HepG2 (cell line): ENCODE results near the gene KRTAP3-1. TPM values are rescaled to one million over a fixed set of nuclear protein-coding genes. Genes with fewer than 3 reads are reported as not detected.
A peak's percentile ranks its signal among the peaks of the same experiment; 100 is the strongest.

Experiments used
- ATAC-seq: fragments of 200-7000 bp; cut with Tn5 transposase; 3 replicates; pipeline ENCODE4 v1.9.1; 2020; ENCODE audit warnings: mild to moderate bottlenecking, moderate library complexity
- BruUV-seq: library from RNA; stranded (reverse); fragments of 400-500 nt; replicated peaks from 2 replicates; lab custom pipeline; 2021; lab: Mats Ljungman, UMichigan
- CTCF ChIA-PET: fragments of 300-600 bp; formaldehyde crosslinking; extraction: SDS; loops from one replicate; lab custom pipeline; 2021; ENCODE audit warnings: low total read pairs, inconsistent platforms, low intra/inter-chr PET ratio; lab: Yijun Ruan, JAX
- POLR2A ChIA-PET: fragments of 350-600 bp; sonication (Branson Sonifier 250); formaldehyde crosslinking; loops from one replicate; lab custom pipeline; 2020; ENCODE audit warnings: antibody characterized with exemption, inconsistent platforms; lab: Yijun Ruan, JAX
- DNase-seq: peaks from one replicate; pipeline ENCODE4 v3.0.0-alpha.2; 2015; ENCODE audit warnings: low spot score
- FAIRE-seq: peaks from 3 replicates; lab custom pipeline; 2011; peaks lifted over from hg19 to GRCh38; lab: Jason Lieb, UNC
- H2AFZ ChIP-seq: one replicate; pipeline ENCODE4 v1.6.1; 2011; ENCODE audit warnings: low read length, inconsistent platforms
- H3K27ac ChIP-seq: fragments of 300-600 bp; 3 replicates; pipeline ENCODE4 v1.8.0; 2011; ENCODE audit warnings: mixed run types, mild to moderate bottlenecking, mixed read lengths, low read length, inconsistent platforms; ENCODE audit not compliant: insufficient read depth; ENCODE audit errors: extremely low read length
- H3K27me3 ChIP-seq, 2 experiments: fragments of 200-600 bp in 1 of 2; 2 replicates in 1 of 2; 3 replicates in 1 of 2; pipeline versions ENCODE4 v1.6.0 to v1.8.0; 2011; ENCODE audit warnings: low read length in 2 of 2, mild to moderate bottlenecking in 2 of 2, moderate library complexity in 2 of 2, inconsistent platforms in 1 of 2; ENCODE audit not compliant: insufficient read depth in 2 of 2, control insufficient read depth in 1 of 2
- H3K36me3 ChIP-seq, 2 experiments: fragments of 200-600 bp in 1 of 2; replicated peaks in 1 of 2; 2 replicates in 1 of 2; 3 replicates in 1 of 2; pipeline versions ENCODE4 v1.5.1 to v1.8.0; 2011; ENCODE audit warnings: low read length in 2 of 2, inconsistent platforms in 1 of 2; ENCODE audit not compliant: insufficient read depth in 2 of 2, control insufficient read depth in 1 of 2
- H3K4me1 ChIP-seq: 2 replicates; pipeline ENCODE4 v1.5.1; 2012; ENCODE audit warnings: low read length, inconsistent platforms; ENCODE audit not compliant: insufficient read depth
- H3K4me2 ChIP-seq: 2 replicates; pipeline ENCODE4 v1.6.0; 2011; ENCODE audit warnings: low read depth, low read length, inconsistent platforms
- H3K4me3 ChIP-seq, 3 experiments: fragments of 200-600 bp in 1 of 3; sonication (generic), shearing (Covaris generic) in 1 of 3; replicated peaks in 1 of 3; 2 replicates each; pipeline ENCODE4 v1.5.1; 2011 to 2016; ENCODE audit warnings: low read length in 3 of 3, inconsistent platforms in 2 of 3, low read depth in 2 of 3, mild to moderate bottlenecking in 2 of 3, control low read depth in 1 of 3, mixed read lengths in 1 of 3; ENCODE audit not compliant: insufficient read depth in 1 of 3
- H3K79me2 ChIP-seq: one replicate; pipeline ENCODE4 v1.6.1; 2011; ENCODE audit warnings: low read length, inconsistent platforms; ENCODE audit not compliant: insufficient read depth
- H3K9ac ChIP-seq: 2 replicates; pipeline ENCODE4 v1.6.0; 2011; ENCODE audit warnings: mild to moderate bottlenecking, low read depth, low read length, inconsistent platforms; ENCODE audit not compliant: insufficient read depth
- H3K9me3 ChIP-seq: 2 replicates; pipeline ENCODE4 v1.5.1; 2012; ENCODE audit warnings: mild to moderate bottlenecking, low read length
- H4K20me1 ChIP-seq: 2 replicates; pipeline ENCODE4 v1.6.0; 2011; ENCODE audit warnings: inconsistent platforms, mild to moderate bottlenecking, low read length, moderate library complexity; ENCODE audit not compliant: insufficient read depth
- EEA1 ChIP-seq: sonication (generic); formaldehyde crosslinking; IDR thresholded peaks from 2 replicates; pipeline ENCODE4 v1.5.1; 2020; ENCODE audit warnings: mild to moderate bottlenecking, missing genetic modification reagents, borderline replicate concordance
- HDAC2 ChIP-seq: sonication (generic); formaldehyde crosslinking; IDR thresholded peaks from 2 replicates; pipeline ENCODE4 v1.4.0; 2020; ENCODE audit warnings: missing genetic modification reagents
- HNF4G ChIP-seq, 2 experiments: sonication (generic) in 1 of 2; formaldehyde crosslinking in 1 of 2; IDR thresholded peaks; 2 replicates each; pipeline versions ENCODE4 v1.4.0 to v1.6.1; 2011 to 2020; ENCODE audit warnings: borderline replicate concordance in 2 of 2, low read depth in 2 of 2, mild to moderate bottlenecking in 2 of 2, low read length in 1 of 2, missing genetic modification reagents in 1 of 2, moderate library complexity in 1 of 2
- KDM5A ChIP-seq: fragments of 200-600 bp; sonication (generic); IDR thresholded peaks from 2 replicates; pipeline ENCODE4 v1.7.0; 2018; ENCODE audit warnings: antibody characterized with exemption, mild to moderate bottlenecking, low read length, borderline replicate concordance
- RFXAP ChIP-seq: sonication (generic); formaldehyde crosslinking; IDR thresholded peaks from 2 replicates; pipeline ENCODE4 v1.4.0; 2020; ENCODE audit warnings: missing genetic modification reagents, borderline replicate concordance
- TEAD3 ChIP-seq: optimal IDR thresholded peaks from 2 replicates; pipeline ENCODE3; 2016; ENCODE audit warnings: borderline replicate concordance
- ZMAT3 ChIP-seq: sonication (generic); formaldehyde crosslinking; conservative IDR thresholded peaks from 2 replicates; pipeline ENCODE4 v1.7.0; 2021; ENCODE audit warnings: missing genetic modification reagents
- ZMYM3 ChIP-seq: sonication (generic); formaldehyde crosslinking; IDR thresholded peaks from 2 replicates; pipeline ENCODE4 v1.5.1; 2020; ENCODE audit warnings: mild to moderate bottlenecking, missing genetic modification reagents
- ZNF543 ChIP-seq: sonication (generic); formaldehyde crosslinking; IDR thresholded peaks from 2 replicates; pipeline ENCODE4 v1.4.0; 2020; ENCODE audit warnings: mild to moderate bottlenecking, missing genetic modification reagents
- ZNF747 ChIP-seq: sonication (generic); formaldehyde crosslinking; IDR thresholded peaks from 2 replicates; pipeline ENCODE4 v1.8.1; 2023; ENCODE audit warnings: missing genetic modification reagents, mild to moderate bottlenecking, borderline replicate concordance
- WGBS: methylation state at CpG from one replicate; pipeline ENCODE4 v1.1.6; 2017; ENCODE audit warnings: low lambda C conversion rate; 5-methylcytosine and 5-hydroxymethylcytosine counted together
- in situ Hi-C: cut with HindIII; loops from 2 replicates; pipeline ENCODE4 v1.10.0; 2017; ENCODE audit warnings: low pct_unique_long_range_greater_than_20kb; ENCODE audit not compliant: extremely low pct_ligation_motif_present
- intact Hi-C: fragments of 100-400 bp; cut with micrococcal nuclease; formaldehyde crosslinking; loops from one replicate; pipeline ENCODE4 v1.10.0; 2022; ENCODE audit not compliant: unreplicated experiment
- polyA plus RNA-seq, 8 experiments: library from polyadenylated mRNA; depleted of rRNA in 3 of 8; stranded (reverse) in 7 of 8; unstranded in 1 of 8; fragments of >200 nt; fragmentation: Illumina TruSeq in 4 of 8; extraction: Trizol in 4 of 8; gene quantifications; 2 replicates each; pipeline versions ENCODE4 v1.2.1 to v1.2.3, GENCODE V29; 2011 to 2016; ENCODE audit warnings: low read depth in 4 of 8, missing spikeins in 1 of 8, mixed read lengths in 1 of 8; ENCODE audit not compliant: insufficient read depth in 1 of 8
- total RNA-seq, 5 experiments: library from RNA; depleted of rRNA; stranded (reverse); fragments of >200 nt; fragmentation: Illumina TruSeq; extraction: Trizol; gene quantifications; 2 replicates each; pipeline ENCODE4 v1.2.3, GENCODE V29; 2016; ENCODE audit warnings: low read depth in 1 of 5
- TF ChIP-seq, protein P1 (sequence below): sonication (generic); formaldehyde crosslinking; IDR thresholded peaks from 2 replicates; pipeline ENCODE4 v1.4.0; 2020; ENCODE audit warnings: missing genetic modification reagents, borderline replicate concordance
- TF ChIP-seq, protein P2 (sequence below): sonication (generic); formaldehyde crosslinking; IDR thresholded peaks from 2 replicates; pipeline ENCODE4 v1.5.0; 2020; ENCODE audit warnings: mild to moderate bottlenecking, missing genetic modification reagents, borderline replicate concordance
- TF ChIP-seq, protein P3 (sequence below): sonication (generic); formaldehyde crosslinking; IDR thresholded peaks from 2 replicates; pipeline ENCODE4 v1.4.0; 2020; ENCODE audit warnings: missing genetic modification reagents

KRTAP3-1 gene
- total and polyA plus RNA-seq, 2 of the 13 experiments (the other 11 are each of a cell fraction or from before 2014, with no cell fraction given): 0.29 to 3.7 TPM

DNA sequence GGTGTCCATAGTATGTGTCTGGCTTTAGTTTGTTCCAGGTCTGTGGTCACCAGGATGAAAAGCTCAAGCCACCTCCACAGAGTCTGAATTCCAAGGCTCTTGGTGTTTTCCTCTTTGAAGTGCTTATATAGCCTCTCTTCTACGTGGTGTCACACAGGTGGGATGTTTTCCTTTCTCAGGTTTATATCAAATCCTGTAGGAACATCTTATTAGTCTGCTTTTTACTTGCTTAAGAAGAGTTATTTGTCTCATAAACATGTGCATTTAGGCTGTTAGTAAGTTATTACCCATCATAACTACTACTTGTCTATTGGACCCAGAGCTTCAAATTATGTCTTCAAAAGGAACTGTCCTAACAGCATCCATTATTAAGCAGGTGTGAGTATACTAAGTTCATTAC is 42.1 kb downstream of the KRTAP3-1 start, which contains the start of gene KRT39:
Gene KRT39 (minus strand): TSS at position 101 of the 400 bp plus-strand sequence. CDS start 92 bp downstream, at position 9.
- Histone ChIP-seq H3K4me1 (peaks cover 9% of the 10 kb centered on the region), H3K36me3 (no peaks in the 10 kb centered on the region), H3K4me2 (no peak within 1 kb of the TSS), H3K4me3 (no peak within 1 kb of the TSS), H3K27me3 (no peaks in the 10 kb centered on the region), H3K9me3 (0 out of 2 replicates have a peak, but pooled peaks cover 6% of the 10 kb centered on the region), H3K27ac (no peak within 1 kb of the TSS), H3K9ac (no peak within 1 kb of the TSS), H2AFZ (no peak within 1 kb of the TSS), H3K79me2 (no peaks in the 10 kb centered on the region), H4K20me1 (no peaks in the 10 kb centered on the region)
- ChIA-PET CTCF (no interaction called here), POLR2A (no interaction called here)
- 29% methylated on average over 1 of the region's 1 CpG for WGBS
- no peak for FAIRE-seq
- intact Hi-C loops: no loop called here
- no TSS peak for BruUV-seq
- DNase-seq: no peak
- peak; percentile 23; the same call in 1 of the 3 replicates for ATAC-seq
- in situ Hi-C loops: no loop called here
- TF ChIP-seq ZMYM3 (CRISPR knock-in tag) (no peak), TEAD3 (CRISPR knock-in tag) (no peak), KDM5A (no peak), ZNF543 (no peak), RFXAP (CRISPR knock-in tag) (no peak), ZMAT3 (CRISPR knock-in tag) (no peak), ZNF747 (CRISPR knock-in tag) (no peak), HDAC2 (no peak), HNF4G (IDR thresholded peaks at IDR 0.05; ENCODE audit: borderline replicate concordance, low read depth, low read length) (no peak), HNF4G (CRISPR knock-in tag; IDR thresholded peaks at IDR 0.05; ENCODE audit: borderline replicate concordance, low read depth) (no peak), EEA1 (no peak)
- TF ChIP-seq, protein P1, sequence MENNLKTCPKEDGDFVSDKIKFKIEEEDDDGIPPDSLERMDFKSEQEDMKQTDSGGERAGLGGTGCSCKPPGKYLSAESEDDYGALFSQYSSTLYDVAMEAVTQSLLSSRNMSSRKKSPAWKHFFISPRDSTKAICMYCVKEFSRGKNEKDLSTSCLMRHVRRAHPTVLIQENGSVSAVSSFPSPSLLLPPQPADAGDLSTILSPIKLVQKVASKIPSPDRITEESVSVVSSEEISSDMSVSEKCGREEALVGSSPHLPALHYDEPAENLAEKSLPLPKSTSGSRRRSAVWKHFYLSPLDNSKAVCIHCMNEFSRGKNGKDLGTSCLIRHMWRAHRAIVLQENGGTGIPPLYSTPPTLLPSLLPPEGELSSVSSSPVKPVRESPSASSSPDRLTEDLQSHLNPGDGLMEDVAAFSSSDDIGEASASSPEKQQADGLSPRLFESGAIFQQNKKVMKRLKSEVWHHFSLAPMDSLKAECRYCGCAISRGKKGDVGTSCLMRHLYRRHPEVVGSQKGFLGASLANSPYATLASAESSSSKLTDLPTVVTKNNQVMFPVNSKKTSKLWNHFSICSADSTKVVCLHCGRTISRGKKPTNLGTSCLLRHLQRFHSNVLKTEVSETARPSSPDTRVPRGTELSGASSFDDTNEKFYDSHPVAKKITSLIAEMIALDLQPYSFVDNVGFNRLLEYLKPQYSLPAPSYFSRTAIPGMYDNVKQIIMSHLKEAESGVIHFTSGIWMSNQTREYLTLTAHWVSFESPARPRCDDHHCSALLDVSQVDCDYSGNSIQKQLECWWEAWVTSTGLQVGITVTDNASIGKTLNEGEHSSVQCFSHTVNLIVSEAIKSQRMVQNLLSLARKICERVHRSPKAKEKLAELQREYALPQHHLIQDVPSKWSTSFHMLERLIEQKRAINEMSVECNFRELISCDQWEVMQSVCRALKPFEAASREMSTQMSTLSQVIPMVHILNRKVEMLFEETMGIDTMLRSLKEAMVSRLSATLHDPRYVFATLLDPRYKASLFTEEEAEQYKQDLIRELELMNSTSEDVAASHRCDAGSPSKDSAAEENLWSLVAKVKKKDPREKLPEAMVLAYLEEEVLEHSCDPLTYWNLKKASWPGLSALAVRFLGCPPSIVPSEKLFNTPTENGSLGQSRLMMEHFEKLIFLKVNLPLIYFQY: no peak
- TF ChIP-seq, protein P2, sequence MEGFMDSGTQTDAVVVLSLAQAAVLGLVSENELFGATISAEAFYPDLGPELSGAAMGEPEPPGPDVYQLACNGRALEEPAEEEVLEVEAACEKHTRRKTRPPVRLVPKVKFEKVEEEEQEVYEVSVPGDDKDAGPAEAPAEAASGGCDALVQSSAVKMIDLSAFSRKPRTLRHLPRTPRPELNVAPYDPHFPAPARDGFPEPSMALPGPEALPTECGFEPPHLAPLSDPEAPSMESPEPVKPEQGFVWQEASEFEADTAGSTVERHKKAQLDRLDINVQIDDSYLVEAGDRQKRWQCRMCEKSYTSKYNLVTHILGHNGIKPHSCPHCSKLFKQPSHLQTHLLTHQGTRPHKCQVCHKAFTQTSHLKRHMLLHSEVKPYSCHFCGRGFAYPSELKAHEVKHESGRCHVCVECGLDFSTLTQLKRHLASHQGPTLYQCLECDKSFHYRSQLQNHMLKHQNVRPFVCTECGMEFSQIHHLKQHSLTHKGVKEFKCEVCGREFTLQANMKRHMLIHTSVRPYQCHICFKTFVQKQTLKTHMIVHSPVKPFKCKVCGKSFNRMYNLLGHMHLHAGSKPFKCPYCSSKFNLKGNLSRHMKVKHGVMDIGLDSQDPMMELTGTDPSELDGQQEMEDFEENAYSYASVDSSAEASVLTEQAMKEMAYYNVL: no peak
- TF ChIP-seq, protein P3, sequence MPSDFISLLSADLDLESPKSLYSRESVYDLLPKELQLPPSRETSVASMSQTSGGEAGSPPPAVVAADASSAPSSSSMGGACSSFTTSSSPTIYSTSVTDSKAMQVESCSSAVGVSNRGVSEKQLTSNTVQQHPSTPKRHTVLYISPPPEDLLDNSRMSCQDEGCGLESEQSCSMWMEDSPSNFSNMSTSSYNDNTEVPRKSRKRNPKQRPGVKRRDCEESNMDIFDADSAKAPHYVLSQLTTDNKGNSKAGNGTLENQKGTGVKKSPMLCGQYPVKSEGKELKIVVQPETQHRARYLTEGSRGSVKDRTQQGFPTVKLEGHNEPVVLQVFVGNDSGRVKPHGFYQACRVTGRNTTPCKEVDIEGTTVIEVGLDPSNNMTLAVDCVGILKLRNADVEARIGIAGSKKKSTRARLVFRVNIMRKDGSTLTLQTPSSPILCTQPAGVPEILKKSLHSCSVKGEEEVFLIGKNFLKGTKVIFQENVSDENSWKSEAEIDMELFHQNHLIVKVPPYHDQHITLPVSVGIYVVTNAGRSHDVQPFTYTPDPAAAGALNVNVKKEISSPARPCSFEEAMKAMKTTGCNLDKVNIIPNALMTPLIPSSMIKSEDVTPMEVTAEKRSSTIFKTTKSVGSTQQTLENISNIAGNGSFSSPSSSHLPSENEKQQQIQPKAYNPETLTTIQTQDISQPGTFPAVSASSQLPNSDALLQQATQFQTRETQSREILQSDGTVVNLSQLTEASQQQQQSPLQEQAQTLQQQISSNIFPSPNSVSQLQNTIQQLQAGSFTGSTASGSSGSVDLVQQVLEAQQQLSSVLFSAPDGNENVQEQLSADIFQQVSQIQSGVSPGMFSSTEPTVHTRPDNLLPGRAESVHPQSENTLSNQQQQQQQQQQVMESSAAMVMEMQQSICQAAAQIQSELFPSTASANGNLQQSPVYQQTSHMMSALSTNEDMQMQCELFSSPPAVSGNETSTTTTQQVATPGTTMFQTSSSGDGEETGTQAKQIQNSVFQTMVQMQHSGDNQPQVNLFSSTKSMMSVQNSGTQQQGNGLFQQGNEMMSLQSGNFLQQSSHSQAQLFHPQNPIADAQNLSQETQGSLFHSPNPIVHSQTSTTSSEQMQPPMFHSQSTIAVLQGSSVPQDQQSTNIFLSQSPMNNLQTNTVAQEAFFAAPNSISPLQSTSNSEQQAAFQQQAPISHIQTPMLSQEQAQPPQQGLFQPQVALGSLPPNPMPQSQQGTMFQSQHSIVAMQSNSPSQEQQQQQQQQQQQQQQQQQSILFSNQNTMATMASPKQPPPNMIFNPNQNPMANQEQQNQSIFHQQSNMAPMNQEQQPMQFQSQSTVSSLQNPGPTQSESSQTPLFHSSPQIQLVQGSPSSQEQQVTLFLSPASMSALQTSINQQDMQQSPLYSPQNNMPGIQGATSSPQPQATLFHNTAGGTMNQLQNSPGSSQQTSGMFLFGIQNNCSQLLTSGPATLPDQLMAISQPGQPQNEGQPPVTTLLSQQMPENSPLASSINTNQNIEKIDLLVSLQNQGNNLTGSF (CRISPR knock-in tag): no peak
